ENCODE results near the gene AP2B1.
"Not testable (repeated sequence)": the region's sequence is repeated elsewhere in the genome, so short reads cannot be mapped to it uniquely, and the experiment has no call there.

Gene AP2B1

DNA sequence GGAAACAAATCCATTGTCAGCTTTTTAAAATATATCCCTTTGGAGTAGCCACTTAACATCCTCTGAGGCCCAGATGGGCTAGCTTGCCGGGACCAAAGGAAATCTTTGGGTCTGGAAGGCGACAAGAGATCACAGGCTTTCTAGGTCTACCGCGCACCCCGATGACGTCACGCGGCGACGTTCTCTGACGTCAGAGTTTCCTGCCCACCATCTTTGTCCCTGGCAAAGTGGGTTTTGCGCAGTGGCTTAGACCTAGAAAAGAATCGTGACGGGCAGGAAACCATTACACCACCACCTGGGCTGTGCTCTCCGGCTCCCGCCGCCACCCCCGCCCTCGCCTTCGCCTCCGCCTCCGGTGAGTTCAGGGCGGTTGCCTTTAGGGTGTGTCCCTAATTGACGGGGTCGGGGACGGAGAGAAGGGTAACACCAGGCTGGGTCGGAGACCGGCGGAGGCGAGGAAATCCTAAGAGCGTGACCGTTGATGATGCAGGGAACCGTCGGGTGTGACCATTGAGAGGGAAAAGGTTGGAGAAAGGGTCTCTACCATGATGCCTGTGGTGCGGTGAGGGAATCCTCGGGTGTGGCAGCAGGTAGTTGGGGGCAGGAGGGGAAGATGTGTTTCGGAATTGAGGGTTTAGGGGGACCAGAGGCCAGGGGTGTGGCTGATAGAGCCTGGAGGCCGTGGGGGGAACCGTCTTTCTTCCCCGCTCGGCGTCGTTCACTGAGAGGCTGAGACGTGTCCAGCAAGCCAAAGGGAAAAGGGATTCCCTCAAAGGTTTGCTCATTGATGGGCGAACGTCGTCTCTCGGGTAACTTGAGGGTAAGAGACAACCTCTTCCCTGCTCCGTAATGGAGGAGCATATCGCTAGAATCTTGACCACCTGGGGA is at the start of gene AP2B1:
TSS of gene AP2B1 (plus strand) at position 249 of the 888 bp plus-strand sequence. CDS start 6,709 bp downstream, outside the sequence.
- peak; percentile 94 for DNase-seq

- peak; percentile 36 for DNase-seq
Measured at GRCh38 chr17:35537601-35538141, 49.5 kb upstream of the AP2B1 start, which contains the start of gene SLFN12L. SLFN12L (minus strand) TSS chr17:35537678; CDS start chr17:35522364, 15,314 bp downstream.

- no peak for DNase-seq
Measured at GRCh38 chr17:35539659-35540026, 47.5 kb upstream of the AP2B1 start.

- peak; percentile 84 for DNase-seq
Measured at GRCh38 chr17:35540589-35541404, 46.3 kb upstream of the AP2B1 start.

DNA sequence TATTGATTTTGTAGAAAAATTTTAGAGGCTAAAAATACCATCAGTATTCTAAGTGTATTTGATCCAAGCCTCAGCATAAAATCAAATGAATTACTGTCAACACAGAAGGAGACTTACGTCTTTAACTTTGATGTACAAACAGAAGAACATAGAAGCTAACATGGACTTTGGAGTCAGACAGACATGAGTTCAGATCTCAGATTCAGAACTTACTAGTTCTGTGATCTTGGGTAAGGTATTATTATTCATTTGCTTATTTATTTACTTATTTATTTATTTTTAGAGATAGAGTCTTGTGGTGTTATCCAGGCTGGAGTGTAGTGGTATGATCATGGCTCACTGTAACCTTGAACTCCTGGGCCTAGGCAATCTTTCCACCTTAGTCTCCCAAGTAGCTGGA is 45.7 kb upstream of the AP2B1 start:
- DNase-seq = no peak

- DNase-seq = no peak
Measured at GRCh38 chr17:35542990-35543389, 44.1 kb upstream of the AP2B1 start.

GRCh38 chr17:35543856-35544255 is 43.3 kb upstream of the AP2B1 start:
- no peak for DNase-seq

DNA sequence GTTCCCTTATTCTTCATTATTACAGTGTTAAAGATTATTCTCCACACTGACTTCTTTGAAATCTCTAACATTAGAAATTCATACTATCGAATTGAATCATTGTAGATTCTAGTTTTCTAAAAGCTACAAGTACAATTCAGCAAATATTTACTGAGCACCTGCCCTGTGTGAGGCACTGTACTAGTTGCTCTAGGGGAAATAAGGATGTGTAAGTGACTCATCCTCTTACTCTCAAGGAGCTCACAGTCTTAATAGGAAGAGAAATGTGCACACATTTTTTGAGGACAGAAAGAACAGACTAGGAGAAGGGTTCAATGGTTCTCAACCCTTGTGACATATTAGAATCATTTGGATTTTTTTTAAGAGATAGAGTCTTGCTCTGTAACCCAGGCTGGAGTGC is 42.0 kb upstream of the AP2B1 start:
- DNase-seq = no peak

GRCh38 chr17:35546487-35546886 is 40.6 kb upstream of the AP2B1 start:
- peak; percentile 78 for DNase-seq

DNA sequence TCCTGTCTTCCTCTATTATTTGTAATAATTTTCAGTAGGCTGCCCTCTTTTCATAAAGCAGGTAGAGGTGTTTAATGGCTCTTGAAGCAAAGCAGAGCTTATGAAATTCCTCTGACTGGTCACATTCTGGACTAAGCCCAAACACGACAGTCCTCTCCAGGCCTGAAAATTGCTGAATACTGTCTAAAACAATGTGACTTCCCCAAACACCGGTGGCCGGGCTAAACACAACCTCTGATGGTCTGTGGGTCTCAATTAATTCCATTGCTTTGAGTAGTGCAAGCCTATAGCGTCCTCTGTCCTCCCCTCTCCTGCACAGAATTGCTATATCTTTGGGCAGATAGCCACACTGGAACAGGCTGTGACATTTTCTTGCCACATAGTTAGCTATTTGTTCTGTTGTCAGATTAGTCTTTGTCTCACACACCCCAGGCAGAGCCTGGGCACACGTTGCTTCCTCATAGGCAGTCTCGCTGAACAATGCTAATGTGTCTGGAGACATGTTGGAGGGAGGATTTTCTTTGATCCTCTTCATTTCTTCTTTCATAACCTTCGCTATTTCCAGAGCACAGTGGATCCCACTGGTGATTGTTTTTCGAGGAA is 38.8 kb upstream of the AP2B1 start:
- no peak for DNase-seq

DNA sequence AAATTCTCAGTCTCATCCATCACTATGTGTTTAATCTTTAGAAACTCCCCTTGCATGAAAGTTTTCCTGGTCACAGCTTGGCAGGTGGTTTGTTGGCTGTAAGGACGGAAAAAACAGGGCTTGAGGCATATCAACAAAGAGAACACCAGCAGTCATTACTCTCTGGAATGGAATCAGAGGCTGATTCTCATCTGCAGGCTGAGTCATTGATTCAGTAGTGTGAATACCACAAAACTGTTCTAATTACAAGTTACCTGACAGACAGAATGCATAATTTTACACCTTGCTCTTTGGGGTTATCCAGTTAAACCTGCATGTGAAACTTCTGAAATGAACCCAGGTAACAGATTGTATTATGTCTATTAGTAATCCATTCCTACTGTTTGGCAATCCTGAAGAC is 38.1 kb upstream of the AP2B1 start:
- no peak for DNase-seq

DNA sequence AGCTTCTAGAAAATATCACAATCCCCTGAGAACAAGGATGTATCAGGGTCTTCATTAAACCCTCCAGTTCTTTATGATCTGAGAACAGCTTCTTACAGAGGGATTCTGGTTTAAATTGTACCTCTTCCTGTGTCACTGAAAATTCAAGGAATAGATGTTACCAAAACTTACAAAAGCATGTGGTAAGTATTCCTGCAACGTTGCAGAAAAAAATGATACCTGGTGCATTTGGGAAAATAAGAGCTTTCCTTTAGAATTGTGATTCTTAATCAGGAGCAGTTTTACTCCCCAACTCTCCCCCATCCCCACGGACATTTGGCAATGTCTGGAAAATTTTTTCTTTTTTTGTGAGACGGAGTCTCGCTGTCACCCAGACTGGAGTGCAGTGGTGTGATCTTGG is 33.8 kb upstream of the AP2B1 start:
- no peak for DNase-seq

DNA sequence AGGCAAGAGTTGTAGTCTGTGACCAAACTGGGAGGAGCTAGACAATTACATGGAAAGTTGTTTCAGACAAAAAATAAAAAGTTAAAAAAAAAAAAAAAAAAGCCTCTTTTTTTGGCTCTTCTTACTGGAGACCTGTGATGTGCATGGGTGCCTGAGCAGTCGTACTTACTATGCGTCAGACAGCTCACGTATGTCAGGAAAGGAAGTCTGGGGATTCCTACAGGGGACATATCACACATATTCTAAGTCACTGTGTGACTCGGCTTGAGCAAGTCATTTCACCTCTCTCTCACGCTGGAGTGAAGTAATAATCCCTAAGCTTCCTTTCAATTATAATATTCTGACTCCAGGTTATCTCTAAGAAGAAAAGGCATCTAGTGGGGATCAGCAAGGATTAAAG is 32.5 kb upstream of the AP2B1 start:
- no peak for DNase-seq

- no peak for DNase-seq
Measured at GRCh38 chr17:35555691-35556090, 31.4 kb upstream of the AP2B1 start.

DNA sequence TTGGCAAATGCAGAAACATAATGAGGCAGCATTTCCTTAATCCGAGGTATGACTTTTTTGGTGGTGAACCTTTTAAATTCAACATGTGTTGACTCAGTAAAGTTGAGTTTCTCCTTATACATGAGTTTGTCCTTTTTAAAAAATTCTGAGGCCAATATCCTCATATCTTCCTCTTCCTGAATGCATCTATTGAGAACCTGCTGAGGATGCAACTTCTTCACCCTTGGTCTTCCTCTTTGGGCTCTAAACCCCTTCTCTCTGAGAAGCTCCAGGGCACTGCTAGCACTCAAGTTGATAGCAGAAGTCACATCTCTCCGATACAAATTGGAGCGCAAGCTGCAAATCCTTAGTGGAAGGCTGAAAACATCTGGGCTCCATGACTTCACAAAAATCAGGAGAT is 29.8 kb upstream of the AP2B1 start:
- DNase-seq = no peak

DNA sequence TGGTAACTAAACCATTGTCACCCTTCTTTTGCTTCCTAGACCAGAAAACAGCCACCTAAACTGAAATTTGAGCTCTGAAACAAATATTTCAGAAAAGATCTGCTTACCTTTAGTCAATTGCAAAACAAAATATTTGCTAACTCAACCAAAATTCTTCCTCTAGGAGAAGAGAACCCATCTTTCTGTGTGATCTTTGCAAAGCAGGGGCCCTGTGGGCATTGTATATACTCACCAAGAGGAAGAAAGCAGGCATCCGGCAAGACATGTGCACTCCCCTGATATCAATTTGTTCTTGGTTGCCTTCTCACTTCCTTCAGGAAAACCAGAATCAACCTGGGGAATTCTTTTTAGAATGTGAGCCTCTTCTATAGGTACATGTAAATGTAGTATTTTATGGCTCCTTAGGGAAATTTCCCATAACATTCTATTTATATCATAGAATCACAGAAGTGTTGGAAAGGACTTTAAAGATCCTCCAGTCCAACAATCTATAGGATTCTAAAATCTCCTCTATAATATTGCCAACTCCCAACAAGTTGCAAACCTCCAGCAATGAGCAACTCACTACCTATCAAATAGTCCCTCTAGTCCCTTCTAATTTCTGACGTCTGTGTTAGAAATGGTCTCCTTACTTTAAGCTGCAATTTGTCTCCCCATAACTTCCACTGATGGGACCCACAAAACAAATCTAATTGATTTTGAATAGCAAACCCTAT is 27.5 kb upstream of the AP2B1 start:
- no peak for DNase-seq

- DNase-seq = no peak
Measured at GRCh38 chr17:35560703-35561102, 26.4 kb upstream of the AP2B1 start, which contains the start of gene SLFN14. SLFN14 (minus strand) TSS chr17:35560819; CDS start chr17:35558062, 2,757 bp downstream.

- DNase-seq = not testable (repeated sequence)
Measured at GRCh38 chr17:35563181-35563580, 23.9 kb upstream of the AP2B1 start.

- no peak for DNase-seq
Measured at GRCh38 chr17:35566968-35567367, 20.2 kb upstream of the AP2B1 start.

DNA sequence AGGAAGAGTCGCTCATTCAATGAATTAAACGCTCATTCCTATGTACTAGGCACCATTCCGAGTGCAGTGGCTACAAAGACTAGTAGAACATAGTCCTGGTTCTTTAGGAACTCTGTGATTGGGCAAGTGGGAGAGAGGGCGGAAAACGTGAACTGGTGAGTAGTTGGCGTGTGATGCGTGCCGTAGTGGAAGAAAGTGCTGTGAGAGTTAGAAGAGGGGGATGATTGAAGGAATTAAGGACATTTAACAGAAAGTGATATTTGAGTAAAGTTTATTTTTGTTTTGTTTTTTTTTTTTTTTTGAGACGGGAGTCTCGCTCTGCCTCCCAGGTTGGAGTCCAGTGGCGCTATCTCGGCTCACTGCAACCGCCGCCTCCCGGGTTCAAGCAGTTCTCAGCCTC is 18.6 kb upstream of the AP2B1 start:
- peak; percentile 82 for DNase-seq

- DNase-seq = no peak
Measured at GRCh38 chr17:35569405-35569804, 17.7 kb upstream of the AP2B1 start.

DNA sequence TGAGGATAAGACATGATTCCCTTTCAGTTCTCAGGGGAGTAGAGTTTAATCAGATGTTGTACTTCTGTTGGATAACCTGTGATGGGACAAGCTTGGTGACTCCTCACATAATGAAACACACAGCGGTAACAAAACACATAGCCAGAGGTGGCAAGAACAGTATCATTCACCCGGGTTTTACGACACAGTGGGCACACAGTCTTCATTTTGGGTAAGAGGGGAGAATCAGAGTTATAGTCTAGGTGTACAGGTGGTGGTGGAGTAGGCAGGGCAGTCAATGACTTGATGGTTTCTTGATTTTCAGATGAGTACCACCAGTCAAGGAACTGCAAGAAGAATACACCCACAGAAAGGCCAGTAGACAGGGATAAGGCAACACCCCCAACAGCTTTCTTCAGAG is 11.4 kb upstream of the AP2B1 start:
- no peak for DNase-seq

Measured in suppressor macrophage treated with lipopolysaccharide for 4 hours (primary cell).